ENCODE results near the gene PURA.

The PURA gene

GRCh38 chr5:140148508-140148907 is 34.6 kb downstream of the PURA start:
- no peak overlapping the region for H3K4me3 ChIP-seq (ENCODE audit: low read depth, low read length)
- TF ChIP-seq, protein P1, sequence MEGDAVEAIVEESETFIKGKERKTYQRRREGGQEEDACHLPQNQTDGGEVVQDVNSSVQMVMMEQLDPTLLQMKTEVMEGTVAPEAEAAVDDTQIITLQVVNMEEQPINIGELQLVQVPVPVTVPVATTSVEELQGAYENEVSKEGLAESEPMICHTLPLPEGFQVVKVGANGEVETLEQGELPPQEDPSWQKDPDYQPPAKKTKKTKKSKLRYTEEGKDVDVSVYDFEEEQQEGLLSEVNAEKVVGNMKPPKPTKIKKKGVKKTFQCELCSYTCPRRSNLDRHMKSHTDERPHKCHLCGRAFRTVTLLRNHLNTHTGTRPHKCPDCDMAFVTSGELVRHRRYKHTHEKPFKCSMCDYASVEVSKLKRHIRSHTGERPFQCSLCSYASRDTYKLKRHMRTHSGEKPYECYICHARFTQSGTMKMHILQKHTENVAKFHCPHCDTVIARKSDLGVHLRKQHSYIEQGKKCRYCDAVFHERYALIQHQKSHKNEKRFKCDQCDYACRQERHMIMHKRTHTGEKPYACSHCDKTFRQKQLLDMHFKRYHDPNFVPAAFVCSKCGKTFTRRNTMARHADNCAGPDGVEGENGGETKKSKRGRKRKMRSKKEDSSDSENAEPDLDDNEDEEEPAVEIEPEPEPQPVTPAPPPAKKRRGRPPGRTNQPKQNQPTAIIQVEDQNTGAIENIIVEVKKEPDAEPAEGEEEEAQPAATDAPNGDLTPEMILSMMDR (IDR thresholded peaks at IDR 0.05; ENCODE audit: low read depth, low read length) = no peak
- TF ChIP-seq MAX (IDR thresholded peaks at IDR 0.05; ENCODE audit: low read depth, low read length) = no peak
- TF ChIP-seq POLR2A (IDR thresholded peaks at IDR 0.05; ENCODE audit: extremely low read depth, insufficient read length) = no peak
- no peak for TF ChIP-seq MYC (IDR thresholded peaks at IDR 0.05; ENCODE audit: low read depth, low read length)
- no peak for DNase-seq (ENCODE audit: low read depth)

GRCh38 chr5:140150201-140150600 is 36.3 kb downstream of the PURA start:
- H3K4me3 ChIP-seq (ENCODE audit: low read depth, low read length) = no peak overlapping the region
- TF ChIP-seq POLR2A (IDR thresholded peaks at IDR 0.05; ENCODE audit: extremely low read depth, insufficient read length) (no peak), MAX (IDR thresholded peaks at IDR 0.05; ENCODE audit: low read depth, low read length) (no peak), MYC (IDR thresholded peaks at IDR 0.05; ENCODE audit: low read depth, low read length) (no peak)
- TF ChIP-seq, protein P1 (IDR thresholded peaks at IDR 0.05; ENCODE audit: low read depth, low read length) = no peak
- no peak for DNase-seq (ENCODE audit: low read depth)

- TF ChIP-seq MAX (IDR thresholded peaks at IDR 0.05; ENCODE audit: low read depth, low read length) (no peak), POLR2A (IDR thresholded peaks at IDR 0.05; ENCODE audit: extremely low read depth, insufficient read length) (no peak)
- no peak for DNase-seq (ENCODE audit: low read depth)
- H3K4me3 ChIP-seq (ENCODE audit: low read depth, low read length) = no peak overlapping the region
Observed at GRCh38 chr5:140151144-140152021, 37.5 kb downstream of the PURA start.

DNA sequence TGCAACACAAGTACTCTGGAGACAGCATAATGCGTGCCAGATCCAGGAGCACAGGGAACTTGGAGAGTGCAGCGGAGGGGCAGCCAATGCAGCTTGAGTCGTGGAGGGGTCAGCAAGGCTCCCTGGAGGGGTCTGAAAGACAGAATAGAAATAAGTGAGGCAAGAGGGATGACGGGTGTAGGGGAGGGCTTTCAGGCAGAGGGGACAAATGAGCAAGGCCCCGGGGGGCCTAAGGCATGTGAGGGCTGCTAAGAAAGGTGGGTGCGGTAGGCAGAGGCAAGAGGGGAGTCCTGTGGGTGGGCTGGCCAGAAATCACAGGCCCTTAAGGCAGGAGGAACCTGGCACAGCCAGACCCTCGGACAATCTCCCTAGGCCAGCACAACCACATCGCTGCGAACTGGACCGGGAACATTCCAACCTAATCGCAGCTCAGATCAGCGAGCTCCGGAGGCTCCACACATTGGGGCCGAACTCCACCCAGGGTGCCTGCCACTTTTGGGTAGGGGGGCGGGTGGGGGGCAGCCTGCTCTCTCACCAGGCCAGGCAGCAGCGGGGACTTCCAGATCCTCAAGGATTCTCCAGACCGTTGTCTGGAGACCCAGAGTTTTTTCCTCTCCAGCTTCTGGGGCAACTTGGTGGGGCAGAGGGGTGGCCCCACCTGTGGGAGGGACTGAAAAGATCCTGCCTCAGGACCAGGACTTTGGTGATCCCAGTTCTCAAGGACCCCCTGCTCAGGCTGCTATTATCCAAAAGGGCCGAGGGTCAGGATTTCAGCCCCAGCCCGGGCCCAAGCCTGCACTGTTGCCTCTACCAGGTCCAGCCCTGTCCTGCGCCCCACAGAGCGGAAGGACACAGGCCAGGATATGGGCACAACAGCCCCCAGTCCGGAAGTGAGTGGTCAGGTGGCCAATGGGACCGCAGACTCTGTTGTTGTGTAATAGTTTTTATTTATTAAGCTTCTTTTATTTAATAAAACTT is 38.4 kb downstream of the PURA start:
- no peak for TF ChIP-seq POLR2A (IDR thresholded peaks at IDR 0.05; ENCODE audit: extremely low read depth, insufficient read length)
- TF ChIP-seq, protein P1 (IDR thresholded peaks at IDR 0.05; ENCODE audit: low read depth, low read length) = no peak
- TF ChIP-seq MYC (IDR thresholded peaks at IDR 0.05; ENCODE audit: low read depth, low read length) = no peak
- TF ChIP-seq MAX (IDR thresholded peaks at IDR 0.05; ENCODE audit: low read depth, low read length) = no peak
- no peak for DNase-seq (ENCODE audit: low read depth)
- no peak overlapping the region for H3K4me3 ChIP-seq (ENCODE audit: low read depth, low read length)

DNA sequence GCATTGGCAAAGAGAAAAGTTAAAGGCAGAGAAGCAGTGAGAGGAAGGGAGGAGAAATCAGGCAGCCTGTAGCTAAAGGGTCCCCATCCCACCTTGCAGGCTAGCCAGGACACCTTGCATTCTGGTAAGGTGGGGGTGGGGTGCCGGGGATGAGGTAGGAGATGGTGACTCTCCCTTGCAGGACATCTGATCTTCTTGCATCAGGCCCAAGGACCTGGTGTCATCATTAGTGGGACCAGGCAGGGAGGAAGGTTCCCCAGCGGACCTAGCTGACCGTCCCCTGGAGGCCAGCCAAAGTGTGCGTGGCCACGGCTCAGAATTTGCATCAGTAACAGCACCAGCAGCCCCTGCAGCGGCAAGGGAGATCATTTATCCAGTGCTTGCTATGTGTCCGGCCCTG is 39.3 kb downstream of the PURA start:
- no peak overlapping the region for H3K4me3 ChIP-seq (ENCODE audit: low read depth, low read length)
- TF ChIP-seq, protein P1 (IDR thresholded peaks at IDR 0.05; ENCODE audit: low read depth, low read length) = no peak
- TF ChIP-seq MYC (IDR thresholded peaks at IDR 0.05; ENCODE audit: low read depth, low read length) (no peak), POLR2A (IDR thresholded peaks at IDR 0.05; ENCODE audit: extremely low read depth, insufficient read length) (no peak), MAX (IDR thresholded peaks at IDR 0.05; ENCODE audit: low read depth, low read length) (no peak)
- no peak for DNase-seq (ENCODE audit: low read depth)
